ENCODE data around the gene ANKS1B. TPM values are rescaled to one million over a fixed set of nuclear protein-coding genes. Genes with fewer than 3 reads are reported as not detected.

ANKS1B gene
- total RNA-seq, 1 experiment from 2014 or later: 5.8 TPM

GRCh38 chr12:99996095-99996494 is 11.4 kb upstream of the ANKS1B start:
- DNase-seq (ENCODE audit: low spot score): no peak
- peaks cover 24% of the 10 kb centered on the region for H3K9me3 Mint-ChIP-seq
- H3K27ac Mint-ChIP-seq: no peak overlapping the region
- H3K4me1 Mint-ChIP-seq: no peaks in the 10 kb centered on the region; the same call in 1 of the 2 replicates
- TF ChIP-seq PRRX2 (CRISPR knock-in tag; IDR thresholded peaks at IDR 0.05) (no peak), TCF7 (CRISPR knock-in tag; IDR thresholded peaks at IDR 0.05; ENCODE audit: low read depth) (no peak), MLX (CRISPR knock-in tag; IDR thresholded peaks at IDR 0.05) (no peak), E2F5 (CRISPR knock-in tag; IDR thresholded peaks at IDR 0.05) (no peak), MAX (CRISPR knock-in tag; IDR thresholded peaks at IDR 0.05) (no peak), SP1 (CRISPR knock-in tag; conservative IDR thresholded peaks at IDR 0.05) (no peak), RORB (CRISPR knock-in tag; IDR thresholded peaks at IDR 0.05) (no peak), E2F1 (CRISPR knock-in tag; IDR thresholded peaks at IDR 0.05) (no peak), CBFB (CRISPR knock-in tag; IDR thresholded peaks at IDR 0.05; ENCODE audit: low read depth) (no peak), NFE2L1 (CRISPR knock-in tag; IDR thresholded peaks at IDR 0.05) (no peak), ZNF232 (CRISPR knock-in tag; IDR thresholded peaks at IDR 0.05) (no peak), AR (CRISPR knock-in tag; IDR thresholded peaks at IDR 0.05) (no peak), IRF2 (CRISPR knock-in tag; IDR thresholded peaks at IDR 0.05; ENCODE audit: borderline replicate concordance, low read depth) (no peak), SOX15 (CRISPR knock-in tag; IDR thresholded peaks at IDR 0.05) (no peak), ESRRA (CRISPR knock-in tag; IDR thresholded peaks at IDR 0.05; ENCODE audit: borderline replicate concordance) (no peak), RELA (CRISPR knock-in tag; IDR thresholded peaks at IDR 0.05; ENCODE audit: borderline replicate concordance) (no peak), USF2 (CRISPR knock-in tag; IDR thresholded peaks at IDR 0.05) (no peak), GTF2I (CRISPR knock-in tag; conservative IDR thresholded peaks at IDR 0.05) (no peak), CREM (CRISPR knock-in tag; IDR thresholded peaks at IDR 0.05) (no peak)
- CTCF ChIA-PET: no interaction called here
- ATAC-seq: no peak
- no peak overlapping the region for H3K4me3 Mint-ChIP-seq
- 0 out of 2 replicates have a peak, but pooled peaks cover 6% of the 10 kb centered on the region for H3K36me3 Mint-ChIP-seq
- H3K27me3 Mint-ChIP-seq (ENCODE audit: low read depth): no peaks in the 10 kb centered on the region; the same call in 1 of the 2 replicates
- POLR2A ChIA-PET: no interaction called here

- peak overlapping the region; percentile 76 for H3K4me3 Mint-ChIP-seq
Measured at GRCh38 chr12:99985631-99986030, 895 bp upstream of the ANKS1B start.

More at GRCh38 chr12:99985631-99986030, 895 bp upstream of the ANKS1B start:
- ChIA-PET POLR2A (no interaction called here), CTCF (no interaction called here)
- TF ChIP-seq SOX15 (CRISPR knock-in tag; IDR thresholded peaks at IDR 0.05) (no peak), ZSCAN18 (CRISPR knock-in tag; IDR thresholded peaks at IDR 0.05) (no peak), ELF4 (CRISPR knock-in tag; IDR thresholded peaks at IDR 0.05; ENCODE audit: low read depth) (no peak), NFYB (CRISPR knock-in tag; conservative IDR thresholded peaks at IDR 0.05; ENCODE audit: low read depth) (no peak), ETV6 (CRISPR knock-in tag; IDR thresholded peaks at IDR 0.05) (no peak), FOXP1 (CRISPR knock-in tag; IDR thresholded peaks at IDR 0.05; ENCODE audit: borderline replicate concordance) (no peak), EMX1 (CRISPR knock-in tag; IDR thresholded peaks at IDR 0.05) (no peak), ZNF425 (CRISPR knock-in tag; conservative IDR thresholded peaks at IDR 0.05) (no peak), NFE2L1 (CRISPR knock-in tag; IDR thresholded peaks at IDR 0.05) (no peak)
- DNase-seq (ENCODE audit: low spot score) (no peak), ATAC-seq (no peak)
- Mint-ChIP-seq H3K27me3 (ENCODE audit: low read depth) (peaks cover 37% of the 10 kb centered on the region), H3K4me1 (peaks cover 18% of the 10 kb centered on the region), H3K36me3 (no peaks in the 10 kb centered on the region), H3K9me3 (no peaks in the 10 kb centered on the region), H3K27ac (no peak overlapping the region)
